Measurements from ENCODE around the gene CES2.

The CES2 gene

DNA sequence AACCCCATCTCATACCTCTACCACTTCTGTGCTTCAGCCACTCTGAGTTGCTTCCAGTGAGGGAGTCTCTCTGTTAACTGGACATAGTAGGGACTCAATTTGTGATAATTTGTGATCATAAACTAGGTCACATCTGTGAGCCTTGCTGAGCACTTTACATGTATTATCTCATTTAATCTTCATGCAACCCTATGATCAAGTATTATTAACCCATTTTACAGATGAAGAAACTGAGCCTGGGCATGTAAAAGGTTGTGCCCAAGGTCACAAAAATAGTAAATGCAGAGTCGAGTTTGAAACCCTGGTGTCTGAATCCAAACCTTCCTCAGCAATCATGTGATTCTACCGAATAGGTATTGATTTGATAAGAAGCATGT, 36.4 kb upstream of the CES2 start:
- CTCF ChIA-PET = interaction anchor here (2.4 to 17.9 kb wide), 2 partner anchors 23 to 55 kb away, joined by 9 to 268 read pairs; partner anchors contain the start of genes CDH16 and RRAD
- no peak overlapping the region for H3K27ac ChIP-seq (ENCODE audit: extremely low read depth, low read depth, low read length)
- peaks cover 8% of the 10 kb centered on the region; the same call in 1 of the 2 replicates for H3K4me1 ChIP-seq (ENCODE audit: control insufficient read depth, insufficient read depth, low read length)
- POLR2A ChIA-PET = no interaction called here
- H3K4me3 ChIP-seq (ENCODE audit: low read depth, low read length) = no peak overlapping the region
- no peak for TF ChIP-seq ZNF350 (tag by site-specific recombination; IDR thresholded peaks at IDR 0.05)
- TF ChIP-seq ZNF664 (tag by site-specific recombination; IDR thresholded peaks at IDR 0.05) = peak; percentile 96
- TF ChIP-seq, protein P1, sequence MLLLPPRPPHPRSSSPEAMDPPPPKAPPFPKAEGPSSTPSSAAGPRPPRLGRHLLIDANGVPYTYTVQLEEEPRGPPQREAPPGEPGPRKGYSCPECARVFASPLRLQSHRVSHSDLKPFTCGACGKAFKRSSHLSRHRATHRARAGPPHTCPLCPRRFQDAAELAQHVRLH (tag by site-specific recombination; IDR thresholded peaks at IDR 0.05) = 0 out of 2 replicates have a peak, but pooled peaks have one; percentile 50
- no peak for TF ChIP-seq ZBTB7A (tag by site-specific recombination; IDR thresholded peaks at IDR 0.05; ENCODE audit: low read depth)
- TF ChIP-seq ZSCAN30 (tag by site-specific recombination; IDR thresholded peaks at IDR 0.05) = peak; percentile 56; the same call in 1 of the 2 replicates
- H3K36me3 ChIP-seq (ENCODE audit: control insufficient read depth in 2 of 2, insufficient read depth in 1 of 2, low read length in 2 of 2) = no peaks in the 10 kb centered on the region
- no peaks in the 10 kb centered on the region for H3K9me3 ChIP-seq (ENCODE audit: control insufficient read depth, insufficient read depth, low read depth, low read length)

GRCh38 chr16:66899310-66899944, 35.9 kb upstream of the CES2 start:
- Histone ChIP-seq H3K4me3 (ENCODE audit: low read depth, low read length) (no peak overlapping the region), H3K27ac (ENCODE audit: extremely low read depth, low read depth, low read length) (peak overlapping the region; percentile 20; the same call in 1 of the 2 replicates), H3K36me3 (ENCODE audit: control insufficient read depth in 2 of 2, insufficient read depth in 1 of 2, low read length in 2 of 2) (no peaks in the 10 kb centered on the region), H3K4me1 (ENCODE audit: control insufficient read depth, insufficient read depth, low read length) (peaks cover 8% of the 10 kb centered on the region; the same call in 1 of the 2 replicates), H3K9me3 (ENCODE audit: control insufficient read depth, insufficient read depth, low read depth, low read length) (no peaks in the 10 kb centered on the region)
- POLR2A ChIA-PET = interaction anchor here (1.3 to 2.0 kb wide), 3 partner anchors 18 to 44 kb away, joined by 5 to 8 read pairs (median 8); partner anchors contain the start of genes CIAO2B and PDP2
- TF ChIP-seq ZNF513 (tag by site-specific recombination; IDR thresholded peaks at IDR 0.05) (no peak), ZNF174 (tag by site-specific recombination; IDR thresholded peaks at IDR 0.05) (no peak), ZNF624 (tag by site-specific recombination; IDR thresholded peaks at IDR 0.05) (no peak), ZNF658 (tag by site-specific recombination; IDR thresholded peaks at IDR 0.05) (no peak), PRDM1 (tag by site-specific recombination; IDR thresholded peaks at IDR 0.05) (peak; percentile 95), MYNN (tag by site-specific recombination; IDR thresholded peaks at IDR 0.05; ENCODE audit: borderline replicate concordance) (no peak), ZNF596 (tag by site-specific recombination; IDR thresholded peaks at IDR 0.05) (peak; percentile 89), ZNF266 (tag by site-specific recombination; IDR thresholded peaks at IDR 0.05; ENCODE audit: low read depth) (no peak), ZXDB (tag by site-specific recombination; IDR thresholded peaks at IDR 0.05) (no peak), ZNF664 (tag by site-specific recombination; IDR thresholded peaks at IDR 0.05) (no peak), ZNF670 (tag by site-specific recombination; IDR thresholded peaks at IDR 0.05; ENCODE audit: low read depth) (no peak), SETDB1 (IDR thresholded peaks at IDR 0.05; ENCODE audit: insufficient read length, low read length) (no peak), ZNF121 (tag by site-specific recombination; IDR thresholded peaks at IDR 0.05) (no peak), ZNF560 (tag by site-specific recombination; IDR thresholded peaks at IDR 0.05; ENCODE audit: borderline replicate concordance) (no peak), ZNF366 (tag by site-specific recombination; conservative IDR thresholded peaks at IDR 0.05) (peak; percentile 89), ZNF311 (tag by site-specific recombination; IDR thresholded peaks at IDR 0.05; ENCODE audit: borderline replicate concordance) (no peak), ZNF292 (tag by site-specific recombination; IDR thresholded peaks at IDR 0.05; ENCODE audit: borderline replicate concordance, low read depth) (no peak), ZBTB17 (tag by site-specific recombination; IDR thresholded peaks at IDR 0.05) (no peak), ZNF169 (tag by site-specific recombination; IDR thresholded peaks at IDR 0.05) (no peak), EGR2 (tag by site-specific recombination; IDR thresholded peaks at IDR 0.05; ENCODE audit: low read depth) (no peak), SP7 (tag by site-specific recombination; IDR thresholded peaks at IDR 0.05) (no peak)
- TF ChIP-seq, protein P1 (tag by site-specific recombination; IDR thresholded peaks at IDR 0.05) = no peak
- TF ChIP-seq, protein P2, sequence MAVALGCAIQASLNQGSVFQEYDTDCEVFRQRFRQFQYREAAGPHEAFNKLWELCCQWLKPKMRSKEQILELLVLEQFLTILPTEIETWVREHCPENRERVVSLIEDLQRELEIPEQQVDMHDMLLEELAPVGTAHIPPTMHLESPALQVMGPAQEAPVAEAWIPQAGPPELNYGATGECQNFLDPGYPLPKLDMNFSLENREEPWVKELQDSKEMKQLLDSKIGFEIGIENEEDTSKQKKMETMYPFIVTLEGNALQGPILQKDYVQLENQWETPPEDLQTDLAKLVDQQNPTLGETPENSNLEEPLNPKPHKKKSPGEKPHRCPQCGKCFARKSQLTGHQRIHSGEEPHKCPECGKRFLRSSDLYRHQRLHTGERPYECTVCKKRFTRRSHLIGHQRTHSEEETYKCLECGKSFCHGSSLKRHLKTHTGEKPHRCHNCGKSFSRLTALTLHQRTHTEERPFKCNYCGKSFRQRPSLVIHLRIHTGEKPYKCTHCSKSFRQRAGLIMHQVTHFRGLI (tag by site-specific recombination; IDR thresholded peaks at IDR 0.05) = no peak
- CTCF ChIA-PET = interaction anchor here (0.5 to 17.9 kb wide), 5 partner anchors 8 to 47 kb away, joined by 3 to 268 read pairs (median 3); partner anchors contain the start of genes CDH16 and RRAD

Data from HEK293 (cell line).